ENCODE measurements around the gene PSMD11.

PSMD11 gene

GRCh38 chr17:32470405-32471167 lies 26.3 kb downstream of the PSMD11 start:
- DNase-seq = no peak

DNA sequence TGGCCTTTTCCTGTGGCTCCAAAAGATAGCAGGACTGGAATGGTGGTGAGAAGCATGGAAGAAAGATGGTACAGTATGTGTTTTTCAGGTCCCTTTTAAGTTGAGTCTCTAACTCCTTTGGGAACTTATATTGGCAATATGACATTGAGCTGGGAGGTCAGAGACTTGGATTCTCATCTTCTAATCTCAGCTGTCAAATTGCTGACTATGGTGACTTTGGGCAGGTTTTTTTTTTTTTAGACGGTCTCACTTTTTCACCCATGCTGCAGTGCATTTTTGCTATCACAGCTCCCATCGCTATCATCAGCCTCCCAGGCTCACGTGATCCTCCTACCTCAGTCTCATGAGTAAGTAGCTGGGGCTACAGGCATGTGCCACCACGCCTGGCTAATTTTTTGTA lies 27.3 kb downstream of the PSMD11 start:
- DNase-seq = no peak

GRCh38 chr17:32475258-32475657 lies 30.9 kb downstream of the PSMD11 start:
- DNase-seq = no peak

- no peak for DNase-seq
Observed at GRCh38 chr17:32477220-32477619, 32.9 kb downstream of the PSMD11 start.

- no peak for DNase-seq
Observed at GRCh38 chr17:32479074-32479617, 34.8 kb downstream of the PSMD11 start.

DNA sequence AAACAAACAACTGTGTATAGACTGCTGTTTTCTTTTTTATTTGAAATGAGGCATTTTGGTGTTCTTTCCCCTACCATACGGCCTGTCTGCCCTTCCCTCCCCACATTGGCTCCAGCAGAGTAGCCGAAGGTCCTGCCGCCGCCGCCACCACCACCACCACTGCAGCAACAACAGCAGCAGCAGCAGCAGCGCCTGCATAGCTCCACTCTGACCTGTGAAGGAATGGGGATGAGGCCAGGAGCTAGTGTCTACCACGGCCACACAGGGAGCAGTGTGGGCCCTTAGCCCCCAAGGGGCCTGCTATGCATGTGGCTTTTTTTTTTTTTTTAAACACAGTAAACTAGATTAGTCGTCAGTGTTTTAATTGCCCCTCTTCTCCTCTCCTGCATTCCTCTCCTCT lies 36.9 kb downstream of the PSMD11 start:
- no peak for DNase-seq

GRCh38 chr17:32482568-32483320 lies 38.4 kb downstream of the PSMD11 start:
- no peak for DNase-seq

DNA sequence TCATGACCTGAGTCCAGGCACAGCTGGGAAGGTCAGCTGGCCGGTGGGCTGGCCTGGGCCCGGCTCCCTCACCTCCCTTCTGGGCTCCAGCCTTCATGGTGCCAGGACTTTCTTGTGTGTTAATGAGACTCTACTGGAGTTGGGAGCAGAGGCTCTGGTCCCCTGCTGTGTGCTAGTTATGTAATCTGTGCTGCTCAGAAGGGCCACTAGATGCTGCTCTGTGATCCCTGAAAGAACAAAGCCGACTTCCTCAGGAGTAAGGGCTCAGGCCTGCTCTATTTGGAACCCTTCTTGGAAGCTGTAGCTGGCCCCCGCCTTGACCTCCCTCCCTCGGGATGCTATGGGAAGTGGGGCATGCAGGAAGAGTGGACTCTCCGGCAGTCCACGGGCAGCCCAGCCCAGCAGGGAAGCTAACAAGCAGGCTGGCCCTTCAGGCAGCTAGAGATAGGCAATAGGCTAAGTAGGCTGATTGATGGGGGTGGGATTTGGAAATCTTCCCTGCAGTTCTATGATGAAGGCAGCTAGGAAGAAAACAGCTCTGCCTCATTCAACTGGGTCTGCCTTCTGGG lies 39.2 kb downstream of the PSMD11 start:
- DNase-seq = peak; percentile 83

- no peak for DNase-seq
Observed at GRCh38 chr17:32484041-32484461, 39.7 kb downstream of the PSMD11 start.

GRCh38 chr17:32484628-32485027 lies 40.3 kb downstream of the PSMD11 start:
- no peak for DNase-seq

- no peak for DNase-seq
Observed at GRCh38 chr17:32485261-32486110, 41.2 kb downstream of the PSMD11 start.

DNA sequence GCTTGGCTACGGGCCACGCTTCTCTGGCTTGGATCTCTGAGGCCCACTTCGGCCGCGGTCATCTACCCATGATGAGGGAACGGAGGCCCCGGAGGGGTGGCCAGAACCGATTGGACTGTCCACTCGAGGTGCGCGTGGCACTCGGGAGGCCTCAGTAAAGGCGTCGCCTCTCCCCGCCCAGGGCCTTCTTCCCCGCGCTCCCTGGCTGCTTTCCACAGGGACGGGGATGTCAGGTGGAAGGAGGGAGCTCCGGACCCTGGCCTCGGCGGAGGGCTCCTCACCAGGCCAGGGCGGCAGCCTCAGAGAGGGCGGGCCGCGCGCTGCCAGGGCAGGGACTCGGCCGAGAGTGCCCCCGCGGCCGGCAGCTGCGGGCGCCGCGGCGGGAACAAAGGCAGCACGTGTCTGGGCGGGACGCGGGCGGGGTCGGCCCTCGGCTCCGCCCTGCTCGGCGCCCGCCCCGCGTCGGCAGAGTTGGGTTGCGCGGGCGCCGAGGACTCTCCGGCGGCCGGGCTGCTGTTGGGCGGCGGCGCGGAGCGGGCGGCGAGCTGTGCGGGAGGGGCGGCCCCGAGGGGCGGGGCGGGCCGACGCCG lies 41.9 kb downstream of the PSMD11 start:
- DNase-seq = peak; percentile 84

GRCh38 chr17:32486701-32487472 lies 42.6 kb downstream of the PSMD11 start, which contains the start of gene CDK5R1:
TSS of gene CDK5R1 (plus strand) at chr17:32486993. CDS start at chr17:32487621, 628 bp downstream.
- peak; percentile 83 for DNase-seq

GRCh38 chr17:32487473-32488176 lies 43.3 kb downstream of the PSMD11 start:
- peak; percentile 56 for DNase-seq

GRCh38 chr17:32488177-32488542 lies 43.9 kb downstream of the PSMD11 start:
- no peak for DNase-seq

- no peak for DNase-seq
Observed at GRCh38 chr17:32488604-32489180, 44.4 kb downstream of the PSMD11 start.

GRCh38 chr17:32489320-32490100 lies 45.2 kb downstream of the PSMD11 start:
- DNase-seq = no peak

- DNase-seq = no peak
Observed at GRCh38 chr17:32490101-32490482, 45.8 kb downstream of the PSMD11 start.
